OCI-LY7 (cell line): ENCODE results near the gene CCNL1.

Experiments used
- EZH2phosphoT487 ChIP-seq: fragments of 200-600 bp; sonication (generic); IDR thresholded peaks from 2 replicates; pipeline ENCODE4 v1.6.1; 2018; ENCODE audit warnings: low read depth, borderline replicate concordance, mild to moderate bottlenecking, mixed run types, antibody characterized with exemption, low read length, moderate library complexity, mixed read lengths
- TF ChIP-seq, protein P1 (sequence below): fragments of 200-600 bp; sonication (generic); conservative IDR thresholded peaks from 2 replicates; pipeline ENCODE4 v1.5.1; 2014; ENCODE audit warnings: mild to moderate bottlenecking, antibody characterized with exemption, low read length, moderate library complexity, mixed read lengths

DNA sequence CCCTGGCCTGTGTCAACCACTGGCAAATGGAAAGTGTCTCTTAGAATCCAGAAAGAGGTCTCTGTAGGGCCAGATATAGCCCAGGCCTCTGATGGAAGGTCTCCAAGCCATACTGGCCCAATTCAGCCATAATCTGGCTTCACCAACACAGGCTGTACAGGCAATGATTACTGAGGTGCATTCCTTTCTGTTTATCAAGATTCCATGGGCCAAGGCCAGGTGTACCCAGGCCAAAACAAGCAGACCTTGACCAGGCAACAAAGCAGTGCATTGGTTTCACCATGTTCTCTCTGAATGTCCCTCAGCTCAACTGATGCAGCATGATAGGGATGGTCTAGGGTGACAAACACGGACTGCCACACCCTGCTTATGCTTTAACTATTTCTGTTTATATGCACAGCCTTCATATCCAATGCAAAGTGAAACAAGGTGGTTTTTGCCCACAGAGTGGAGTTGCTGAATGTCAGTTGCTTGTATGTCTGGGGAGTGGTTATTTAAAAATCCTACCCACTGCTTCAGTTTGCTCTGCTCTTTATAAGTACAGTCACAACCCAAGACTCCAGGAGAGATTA is 25.2 kb downstream of the CCNL1 start:
- TF ChIP-seq, protein P1, sequence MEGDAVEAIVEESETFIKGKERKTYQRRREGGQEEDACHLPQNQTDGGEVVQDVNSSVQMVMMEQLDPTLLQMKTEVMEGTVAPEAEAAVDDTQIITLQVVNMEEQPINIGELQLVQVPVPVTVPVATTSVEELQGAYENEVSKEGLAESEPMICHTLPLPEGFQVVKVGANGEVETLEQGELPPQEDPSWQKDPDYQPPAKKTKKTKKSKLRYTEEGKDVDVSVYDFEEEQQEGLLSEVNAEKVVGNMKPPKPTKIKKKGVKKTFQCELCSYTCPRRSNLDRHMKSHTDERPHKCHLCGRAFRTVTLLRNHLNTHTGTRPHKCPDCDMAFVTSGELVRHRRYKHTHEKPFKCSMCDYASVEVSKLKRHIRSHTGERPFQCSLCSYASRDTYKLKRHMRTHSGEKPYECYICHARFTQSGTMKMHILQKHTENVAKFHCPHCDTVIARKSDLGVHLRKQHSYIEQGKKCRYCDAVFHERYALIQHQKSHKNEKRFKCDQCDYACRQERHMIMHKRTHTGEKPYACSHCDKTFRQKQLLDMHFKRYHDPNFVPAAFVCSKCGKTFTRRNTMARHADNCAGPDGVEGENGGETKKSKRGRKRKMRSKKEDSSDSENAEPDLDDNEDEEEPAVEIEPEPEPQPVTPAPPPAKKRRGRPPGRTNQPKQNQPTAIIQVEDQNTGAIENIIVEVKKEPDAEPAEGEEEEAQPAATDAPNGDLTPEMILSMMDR: no peak
- TF ChIP-seq EZH2phosphoT487: no peak
